K562 (cell line): ENCODE results near the gene FAM53B. TPM values are rescaled to one million over a fixed set of nuclear protein-coding genes. Genes with fewer than 3 reads are reported as not detected.

Experiments used
- polyA plus RNA-seq, 8 experiments: library from polyadenylated mRNA; depleted of rRNA in 4 of 8; stranded (reverse) in 5 of 8; unstranded in 3 of 8; fragments of >200 nt; fragmentation: Nextera tagmentation in 2 of 8; fragmentation: Illumina TruSeq in 1 of 8; extraction: Ambion mirVana in 2 of 8; extraction: Trizol in 1 of 8; gene quantifications; 2 replicates each; pipeline versions ENCODE4 v1.2.1 to v1.2.3, GENCODE V29; 2011 to 2014; ENCODE audit warnings: inconsistent platforms in 1 of 8, missing spikeins in 1 of 8
- total RNA-seq, 7 experiments: library from RNA; depleted of rRNA in 6 of 7; stranded (reverse); fragments of >200 nt in 6 of 7; fragmentation: Illumina TruSeq in 2 of 7; extraction: Trizol in 2 of 7; gene quantifications; 2 replicates each; pipeline versions ENCODE4 v1.2.1 to v1.2.3, GENCODE V29; 2011 to 2021; ENCODE audit warnings: low replicate concordance in 1 of 7
- TF ChIP-seq, protein P1 (sequence below): fragments of 450-650 bp; IDR thresholded peaks from 2 replicates; pipeline ENCODE4 v1.6.1; 2016; ENCODE audit warnings: mild to moderate bottlenecking, moderate library complexity
- TF ChIP-seq, protein P2 (sequence below): fragments of 250-450 bp; sonication (Bioruptor Pico); IDR thresholded peaks from 2 replicates; pipeline ENCODE4 v1.9.0; 2021; ENCODE audit warnings: mild to moderate bottlenecking, inconsistent platforms

FAM53B gene
- total and polyA plus RNA-seq, 9 of the 15 experiments (the other 6 are each of a cell fraction or from before 2014, with no cell fraction given), result 0.03 to 16.5 (median 5.0) TPM

- TF ChIP-seq, protein P1, sequence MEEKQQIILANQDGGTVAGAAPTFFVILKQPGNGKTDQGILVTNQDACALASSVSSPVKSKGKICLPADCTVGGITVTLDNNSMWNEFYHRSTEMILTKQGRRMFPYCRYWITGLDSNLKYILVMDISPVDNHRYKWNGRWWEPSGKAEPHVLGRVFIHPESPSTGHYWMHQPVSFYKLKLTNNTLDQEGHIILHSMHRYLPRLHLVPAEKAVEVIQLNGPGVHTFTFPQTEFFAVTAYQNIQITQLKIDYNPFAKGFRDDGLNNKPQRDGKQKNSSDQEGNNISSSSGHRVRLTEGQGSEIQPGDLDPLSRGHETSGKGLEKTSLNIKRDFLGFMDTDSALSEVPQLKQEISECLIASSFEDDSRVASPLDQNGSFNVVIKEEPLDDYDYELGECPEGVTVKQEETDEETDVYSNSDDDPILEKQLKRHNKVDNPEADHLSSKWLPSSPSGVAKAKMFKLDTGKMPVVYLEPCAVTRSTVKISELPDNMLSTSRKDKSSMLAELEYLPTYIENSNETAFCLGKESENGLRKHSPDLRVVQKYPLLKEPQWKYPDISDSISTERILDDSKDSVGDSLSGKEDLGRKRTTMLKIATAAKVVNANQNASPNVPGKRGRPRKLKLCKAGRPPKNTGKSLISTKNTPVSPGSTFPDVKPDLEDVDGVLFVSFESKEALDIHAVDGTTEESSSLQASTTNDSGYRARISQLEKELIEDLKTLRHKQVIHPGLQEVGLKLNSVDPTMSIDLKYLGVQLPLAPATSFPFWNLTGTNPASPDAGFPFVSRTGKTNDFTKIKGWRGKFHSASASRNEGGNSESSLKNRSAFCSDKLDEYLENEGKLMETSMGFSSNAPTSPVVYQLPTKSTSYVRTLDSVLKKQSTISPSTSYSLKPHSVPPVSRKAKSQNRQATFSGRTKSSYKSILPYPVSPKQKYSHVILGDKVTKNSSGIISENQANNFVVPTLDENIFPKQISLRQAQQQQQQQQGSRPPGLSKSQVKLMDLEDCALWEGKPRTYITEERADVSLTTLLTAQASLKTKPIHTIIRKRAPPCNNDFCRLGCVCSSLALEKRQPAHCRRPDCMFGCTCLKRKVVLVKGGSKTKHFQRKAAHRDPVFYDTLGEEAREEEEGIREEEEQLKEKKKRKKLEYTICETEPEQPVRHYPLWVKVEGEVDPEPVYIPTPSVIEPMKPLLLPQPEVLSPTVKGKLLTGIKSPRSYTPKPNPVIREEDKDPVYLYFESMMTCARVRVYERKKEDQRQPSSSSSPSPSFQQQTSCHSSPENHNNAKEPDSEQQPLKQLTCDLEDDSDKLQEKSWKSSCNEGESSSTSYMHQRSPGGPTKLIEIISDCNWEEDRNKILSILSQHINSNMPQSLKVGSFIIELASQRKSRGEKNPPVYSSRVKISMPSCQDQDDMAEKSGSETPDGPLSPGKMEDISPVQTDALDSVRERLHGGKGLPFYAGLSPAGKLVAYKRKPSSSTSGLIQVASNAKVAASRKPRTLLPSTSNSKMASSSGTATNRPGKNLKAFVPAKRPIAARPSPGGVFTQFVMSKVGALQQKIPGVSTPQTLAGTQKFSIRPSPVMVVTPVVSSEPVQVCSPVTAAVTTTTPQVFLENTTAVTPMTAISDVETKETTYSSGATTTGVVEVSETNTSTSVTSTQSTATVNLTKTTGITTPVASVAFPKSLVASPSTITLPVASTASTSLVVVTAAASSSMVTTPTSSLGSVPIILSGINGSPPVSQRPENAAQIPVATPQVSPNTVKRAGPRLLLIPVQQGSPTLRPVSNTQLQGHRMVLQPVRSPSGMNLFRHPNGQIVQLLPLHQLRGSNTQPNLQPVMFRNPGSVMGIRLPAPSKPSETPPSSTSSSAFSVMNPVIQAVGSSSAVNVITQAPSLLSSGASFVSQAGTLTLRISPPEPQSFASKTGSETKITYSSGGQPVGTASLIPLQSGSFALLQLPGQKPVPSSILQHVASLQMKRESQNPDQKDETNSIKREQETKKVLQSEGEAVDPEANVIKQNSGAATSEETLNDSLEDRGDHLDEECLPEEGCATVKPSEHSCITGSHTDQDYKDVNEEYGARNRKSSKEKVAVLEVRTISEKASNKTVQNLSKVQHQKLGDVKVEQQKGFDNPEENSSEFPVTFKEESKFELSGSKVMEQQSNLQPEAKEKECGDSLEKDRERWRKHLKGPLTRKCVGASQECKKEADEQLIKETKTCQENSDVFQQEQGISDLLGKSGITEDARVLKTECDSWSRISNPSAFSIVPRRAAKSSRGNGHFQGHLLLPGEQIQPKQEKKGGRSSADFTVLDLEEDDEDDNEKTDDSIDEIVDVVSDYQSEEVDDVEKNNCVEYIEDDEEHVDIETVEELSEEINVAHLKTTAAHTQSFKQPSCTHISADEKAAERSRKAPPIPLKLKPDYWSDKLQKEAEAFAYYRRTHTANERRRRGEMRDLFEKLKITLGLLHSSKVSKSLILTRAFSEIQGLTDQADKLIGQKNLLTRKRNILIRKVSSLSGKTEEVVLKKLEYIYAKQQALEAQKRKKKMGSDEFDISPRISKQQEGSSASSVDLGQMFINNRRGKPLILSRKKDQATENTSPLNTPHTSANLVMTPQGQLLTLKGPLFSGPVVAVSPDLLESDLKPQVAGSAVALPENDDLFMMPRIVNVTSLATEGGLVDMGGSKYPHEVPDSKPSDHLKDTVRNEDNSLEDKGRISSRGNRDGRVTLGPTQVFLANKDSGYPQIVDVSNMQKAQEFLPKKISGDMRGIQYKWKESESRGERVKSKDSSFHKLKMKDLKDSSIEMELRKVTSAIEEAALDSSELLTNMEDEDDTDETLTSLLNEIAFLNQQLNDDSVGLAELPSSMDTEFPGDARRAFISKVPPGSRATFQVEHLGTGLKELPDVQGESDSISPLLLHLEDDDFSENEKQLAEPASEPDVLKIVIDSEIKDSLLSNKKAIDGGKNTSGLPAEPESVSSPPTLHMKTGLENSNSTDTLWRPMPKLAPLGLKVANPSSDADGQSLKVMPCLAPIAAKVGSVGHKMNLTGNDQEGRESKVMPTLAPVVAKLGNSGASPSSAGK, result no peak
- TF ChIP-seq, protein P2, sequence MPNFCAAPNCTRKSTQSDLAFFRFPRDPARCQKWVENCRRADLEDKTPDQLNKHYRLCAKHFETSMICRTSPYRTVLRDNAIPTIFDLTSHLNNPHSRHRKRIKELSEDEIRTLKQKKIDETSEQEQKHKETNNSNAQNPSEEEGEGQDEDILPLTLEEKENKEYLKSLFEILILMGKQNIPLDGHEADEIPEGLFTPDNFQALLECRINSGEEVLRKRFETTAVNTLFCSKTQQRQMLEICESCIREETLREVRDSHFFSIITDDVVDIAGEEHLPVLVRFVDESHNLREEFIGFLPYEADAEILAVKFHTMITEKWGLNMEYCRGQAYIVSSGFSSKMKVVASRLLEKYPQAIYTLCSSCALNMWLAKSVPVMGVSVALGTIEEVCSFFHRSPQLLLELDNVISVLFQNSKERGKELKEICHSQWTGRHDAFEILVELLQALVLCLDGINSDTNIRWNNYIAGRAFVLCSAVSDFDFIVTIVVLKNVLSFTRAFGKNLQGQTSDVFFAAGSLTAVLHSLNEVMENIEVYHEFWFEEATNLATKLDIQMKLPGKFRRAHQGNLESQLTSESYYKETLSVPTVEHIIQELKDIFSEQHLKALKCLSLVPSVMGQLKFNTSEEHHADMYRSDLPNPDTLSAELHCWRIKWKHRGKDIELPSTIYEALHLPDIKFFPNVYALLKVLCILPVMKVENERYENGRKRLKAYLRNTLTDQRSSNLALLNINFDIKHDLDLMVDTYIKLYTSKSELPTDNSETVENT (CRISPR knock-in tag), result no peak
Observed at GRCh38 chr10:124605001-124605370, 139.2 kb downstream of the FAM53B start (continued).
